Neural cell (in vitro differentiated cells): ENCODE results near the gene CFAP45.

Experiments used
- EP300 ChIP-seq: fragments of 450-650 bp; conservative IDR thresholded peaks from 2 replicates; pipeline ENCODE4 v1.6.1; 2014; ENCODE audit warnings: antibody characterized with exemption, mild to moderate bottlenecking, moderate library complexity; ENCODE audit not compliant: poor library complexity, severe bottlenecking
- EZH2 ChIP-seq: fragments of 200-600, 300-800 bp; shearing (Covaris generic), sonication (generic); IDR thresholded peaks from 2 replicates; pipeline ENCODE4 v1.6.1; 2014; ENCODE audit warnings: antibody characterized with exemption, low read length, borderline replicate concordance, mild to moderate bottlenecking; ENCODE audit not compliant: insufficient read depth, poor library complexity, severe bottlenecking
- MXI1 ChIP-seq: fragments of 450-650 bp; conservative IDR thresholded peaks from 2 replicates; pipeline ENCODE4 v1.6.1; 2014; ENCODE audit warnings: antibody characterized with exemption, mild to moderate bottlenecking; ENCODE audit not compliant: poor library complexity, severe bottlenecking
- POLR2AphosphoS5 ChIP-seq: IDR thresholded peaks from 2 replicates; pipeline ENCODE4 v1.6.1; 2012
- SMC3 ChIP-seq: fragments of 450-650 bp; conservative IDR thresholded peaks from 2 replicates; pipeline ENCODE4 v1.6.1; 2014; ENCODE audit warnings: antibody characterized with exemption, mild to moderate bottlenecking, moderate library complexity; ENCODE audit not compliant: poor library complexity
- TAF1 ChIP-seq: IDR thresholded peaks from 2 replicates; pipeline ENCODE4 v1.6.1; 2012; ENCODE audit warnings: low read depth
- TF ChIP-seq, protein P1 (sequence below): fragments of 450-650 bp; IDR thresholded peaks from 2 replicates; pipeline ENCODE4 v1.5.1; 2014; ENCODE audit warnings: antibody characterized with exemption, mild to moderate bottlenecking, moderate library complexity; ENCODE audit not compliant: poor library complexity, severe bottlenecking
- TF ChIP-seq, protein P2 (sequence below): IDR thresholded peaks from 2 replicates; pipeline ENCODE4 v1.6.1; 2012; ENCODE audit warnings: borderline replicate concordance

GRCh38 chr1:159920202-159920601, 20.2 kb upstream of the CFAP45 start:
- TF ChIP-seq, protein P1, sequence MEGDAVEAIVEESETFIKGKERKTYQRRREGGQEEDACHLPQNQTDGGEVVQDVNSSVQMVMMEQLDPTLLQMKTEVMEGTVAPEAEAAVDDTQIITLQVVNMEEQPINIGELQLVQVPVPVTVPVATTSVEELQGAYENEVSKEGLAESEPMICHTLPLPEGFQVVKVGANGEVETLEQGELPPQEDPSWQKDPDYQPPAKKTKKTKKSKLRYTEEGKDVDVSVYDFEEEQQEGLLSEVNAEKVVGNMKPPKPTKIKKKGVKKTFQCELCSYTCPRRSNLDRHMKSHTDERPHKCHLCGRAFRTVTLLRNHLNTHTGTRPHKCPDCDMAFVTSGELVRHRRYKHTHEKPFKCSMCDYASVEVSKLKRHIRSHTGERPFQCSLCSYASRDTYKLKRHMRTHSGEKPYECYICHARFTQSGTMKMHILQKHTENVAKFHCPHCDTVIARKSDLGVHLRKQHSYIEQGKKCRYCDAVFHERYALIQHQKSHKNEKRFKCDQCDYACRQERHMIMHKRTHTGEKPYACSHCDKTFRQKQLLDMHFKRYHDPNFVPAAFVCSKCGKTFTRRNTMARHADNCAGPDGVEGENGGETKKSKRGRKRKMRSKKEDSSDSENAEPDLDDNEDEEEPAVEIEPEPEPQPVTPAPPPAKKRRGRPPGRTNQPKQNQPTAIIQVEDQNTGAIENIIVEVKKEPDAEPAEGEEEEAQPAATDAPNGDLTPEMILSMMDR, result no peak
- TF ChIP-seq EP300, result no peak
- TF ChIP-seq EZH2, result no peak
- TF ChIP-seq, protein P2, sequence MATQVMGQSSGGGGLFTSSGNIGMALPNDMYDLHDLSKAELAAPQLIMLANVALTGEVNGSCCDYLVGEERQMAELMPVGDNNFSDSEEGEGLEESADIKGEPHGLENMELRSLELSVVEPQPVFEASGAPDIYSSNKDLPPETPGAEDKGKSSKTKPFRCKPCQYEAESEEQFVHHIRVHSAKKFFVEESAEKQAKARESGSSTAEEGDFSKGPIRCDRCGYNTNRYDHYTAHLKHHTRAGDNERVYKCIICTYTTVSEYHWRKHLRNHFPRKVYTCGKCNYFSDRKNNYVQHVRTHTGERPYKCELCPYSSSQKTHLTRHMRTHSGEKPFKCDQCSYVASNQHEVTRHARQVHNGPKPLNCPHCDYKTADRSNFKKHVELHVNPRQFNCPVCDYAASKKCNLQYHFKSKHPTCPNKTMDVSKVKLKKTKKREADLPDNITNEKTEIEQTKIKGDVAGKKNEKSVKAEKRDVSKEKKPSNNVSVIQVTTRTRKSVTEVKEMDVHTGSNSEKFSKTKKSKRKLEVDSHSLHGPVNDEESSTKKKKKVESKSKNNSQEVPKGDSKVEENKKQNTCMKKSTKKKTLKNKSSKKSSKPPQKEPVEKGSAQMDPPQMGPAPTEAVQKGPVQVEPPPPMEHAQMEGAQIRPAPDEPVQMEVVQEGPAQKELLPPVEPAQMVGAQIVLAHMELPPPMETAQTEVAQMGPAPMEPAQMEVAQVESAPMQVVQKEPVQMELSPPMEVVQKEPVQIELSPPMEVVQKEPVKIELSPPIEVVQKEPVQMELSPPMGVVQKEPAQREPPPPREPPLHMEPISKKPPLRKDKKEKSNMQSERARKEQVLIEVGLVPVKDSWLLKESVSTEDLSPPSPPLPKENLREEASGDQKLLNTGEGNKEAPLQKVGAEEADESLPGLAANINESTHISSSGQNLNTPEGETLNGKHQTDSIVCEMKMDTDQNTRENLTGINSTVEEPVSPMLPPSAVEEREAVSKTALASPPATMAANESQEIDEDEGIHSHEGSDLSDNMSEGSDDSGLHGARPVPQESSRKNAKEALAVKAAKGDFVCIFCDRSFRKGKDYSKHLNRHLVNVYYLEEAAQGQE, result no peak
- no peak for TF ChIP-seq MXI1
- TF ChIP-seq POLR2AphosphoS5, result no peak
- no peak for TF ChIP-seq TAF1
- no peak for TF ChIP-seq SMC3
